Adipocyte (in vitro differentiated cells): Measurements from ENCODE around the gene CTU2.

ENCODE experiments used
- DNase-seq: peaks from one replicate; pipeline ENCODE4 v3.0.0-alpha.2; 2015; ENCODE audit warnings: low read depth
- H3K27me3 ChIP-seq: replicated peaks from 2 replicates; pipeline ENCODE4 v1.7.0; 2013; ENCODE audit warnings: mild to moderate bottlenecking, low read length, moderate library complexity; ENCODE audit not compliant: control insufficient read depth, insufficient read depth
- H3K36me3 ChIP-seq: 2 replicates; pipeline ENCODE4 v1.7.0; 2013; ENCODE audit warnings: low read length, mild to moderate bottlenecking, moderate library complexity; ENCODE audit not compliant: control insufficient read depth, insufficient read depth, severe bottlenecking
- H3K4me1 ChIP-seq: 2 replicates; pipeline ENCODE4 v1.7.0; 2013; ENCODE audit warnings: mild to moderate bottlenecking, low read length, moderate library complexity; ENCODE audit not compliant: control insufficient read depth, insufficient read depth
- H3K4me3 ChIP-seq: 2 replicates; pipeline ENCODE4 v1.7.0; 2013; ENCODE audit warnings: mild to moderate bottlenecking, low read length, moderate library complexity
- H3K9ac ChIP-seq: 2 replicates; pipeline ENCODE4 v1.7.0; 2013; ENCODE audit warnings: mild to moderate bottlenecking, low read length, moderate library complexity
- H3K9me3 ChIP-seq: 2 replicates; pipeline ENCODE4 v1.7.0; 2013; ENCODE audit warnings: mild to moderate bottlenecking, low read length, moderate library complexity; ENCODE audit not compliant: control insufficient read depth

The CTU2 gene

DNA sequence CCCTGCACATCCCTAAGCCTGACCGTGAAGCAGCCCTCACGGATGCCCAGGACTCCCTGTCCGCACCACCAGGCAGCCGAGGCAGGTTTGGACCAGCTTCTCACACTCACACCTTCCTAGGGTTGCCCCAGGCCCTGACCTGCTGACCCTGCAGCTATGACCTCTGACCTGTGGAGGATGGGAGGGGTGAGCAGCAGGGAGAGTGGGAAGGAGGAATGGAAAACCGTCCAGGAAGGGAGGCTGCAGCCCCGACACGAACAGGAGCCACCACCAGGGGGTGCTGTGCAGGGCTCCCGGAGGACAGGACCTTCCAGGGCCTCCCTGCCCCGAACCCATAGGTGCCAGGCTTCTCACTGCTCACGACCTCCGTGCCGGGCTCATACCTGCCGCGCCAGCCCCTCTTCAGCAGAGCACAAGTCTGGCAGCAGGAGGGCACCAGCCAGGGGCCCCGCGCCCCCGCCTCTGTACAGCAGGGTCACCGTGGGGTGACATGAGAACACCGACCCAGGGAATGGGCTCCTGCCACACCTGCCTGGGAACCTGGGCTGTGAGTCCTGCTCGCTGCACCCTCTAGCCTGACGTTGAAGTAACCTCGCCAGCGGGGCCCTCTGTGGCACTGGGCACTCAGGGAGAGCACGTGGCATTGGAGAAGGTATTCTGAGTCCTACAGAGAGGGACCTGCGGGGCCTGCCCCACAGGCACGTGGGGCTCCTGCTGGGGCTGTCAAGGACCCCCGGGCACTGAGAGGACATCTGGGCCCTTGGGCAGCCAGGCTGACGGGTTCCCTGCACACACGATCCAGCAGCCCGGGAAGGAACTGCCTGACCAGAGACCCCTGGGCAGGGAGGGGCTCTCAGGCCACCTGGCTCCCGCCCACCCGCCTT lies 37.6 kb downstream of the CTU2 start:
- H3K36me3 ChIP-seq: peaks cover 58% of the 10 kb centered on the region
- H3K4me1 ChIP-seq: peaks cover 6% of the 10 kb centered on the region
- peak; percentile 86 for DNase-seq
- H3K27me3 ChIP-seq: no peaks in the 10 kb centered on the region
- no peak overlapping the region for H3K4me3 ChIP-seq
- H3K9ac ChIP-seq: no peak overlapping the region
- no peaks in the 10 kb centered on the region for H3K9me3 ChIP-seq

GRCh38 chr16:88744577-88745521 lies 38.5 kb downstream of the CTU2 start:
- DNase-seq: no peak

DNA sequence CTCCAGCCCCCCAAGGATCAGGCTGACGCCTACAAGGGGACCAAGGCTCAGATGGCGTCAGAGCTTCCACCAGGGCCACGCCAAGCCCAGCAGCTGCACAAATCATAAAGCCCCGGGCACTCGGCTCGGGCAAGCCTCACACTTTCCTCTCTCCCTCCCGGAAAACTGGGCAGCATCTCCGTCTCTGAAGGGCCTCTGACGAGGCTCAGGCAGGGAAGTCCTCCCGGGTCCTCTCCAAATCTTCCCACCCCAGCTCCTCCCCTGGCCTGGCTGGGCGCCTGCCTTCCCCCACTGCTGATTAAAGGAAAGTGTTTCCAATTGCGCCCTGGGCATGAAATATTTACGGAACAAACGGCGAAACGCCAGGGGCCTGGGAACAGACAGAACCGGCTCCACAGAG lies 40.2 kb downstream of the CTU2 start:
- Histone ChIP-seq H3K36me3 (peaks cover 40% of the 10 kb centered on the region), H3K9ac (peak overlapping the region; percentile 25)
- no peak for DNase-seq

More at GRCh38 chr16:88744577-88745521, 38.5 kb downstream of the CTU2 start:
- H3K9me3 ChIP-seq: no peaks in the 10 kb centered on the region
- H3K9ac ChIP-seq: no peak overlapping the region
- peaks cover 6% of the 10 kb centered on the region for H3K4me1 ChIP-seq
- no peaks in the 10 kb centered on the region for H3K27me3 ChIP-seq
- H3K36me3 ChIP-seq: peaks cover 50% of the 10 kb centered on the region
- no peak overlapping the region for H3K4me3 ChIP-seq

GRCh38 chr16:88747588-88748301 lies 41.4 kb downstream of the CTU2 start:
- Histone ChIP-seq H3K9me3 (no peaks in the 10 kb centered on the region), H3K4me1 (peaks cover 6% of the 10 kb centered on the region), H3K27me3 (no peaks in the 10 kb centered on the region), H3K4me3 (no peak overlapping the region), H3K9ac (no peak overlapping the region), H3K36me3 (peaks cover 34% of the 10 kb centered on the region)
- no peak for DNase-seq

More for the DNA sequence above, 40.2 kb downstream of the CTU2 start:
- Histone ChIP-seq H3K27me3 (no peaks in the 10 kb centered on the region), H3K4me3 (no peak overlapping the region), H3K4me1 (peaks cover 6% of the 10 kb centered on the region), H3K9me3 (no peaks in the 10 kb centered on the region)

DNA sequence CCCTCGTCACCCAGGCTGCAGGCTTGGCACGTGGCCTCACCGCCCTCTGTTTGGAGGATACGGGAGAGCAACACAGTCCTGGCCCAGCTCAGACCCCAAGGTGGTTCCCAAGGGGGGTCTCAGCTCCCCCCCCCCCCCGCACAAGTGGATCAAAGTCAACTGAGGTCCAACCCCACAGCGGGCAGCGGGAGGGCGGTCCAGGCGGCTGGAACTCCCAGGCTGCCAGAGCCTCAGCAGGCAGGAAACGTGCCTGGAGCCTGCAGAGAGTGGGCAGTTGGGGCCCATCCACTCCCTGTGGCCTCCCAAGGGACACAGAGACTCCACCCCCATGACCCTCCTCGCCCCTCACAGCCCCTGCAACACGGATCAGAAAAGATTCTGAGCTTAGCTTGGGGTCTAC lies 42.1 kb downstream of the CTU2 start:
- no peak for DNase-seq
- no peak overlapping the region for H3K4me3 ChIP-seq
- H3K9ac ChIP-seq: no peak overlapping the region
- peaks cover 6% of the 10 kb centered on the region for H3K4me1 ChIP-seq
- no peaks in the 10 kb centered on the region for H3K9me3 ChIP-seq
- no peaks in the 10 kb centered on the region for H3K27me3 ChIP-seq
- H3K36me3 ChIP-seq: peaks cover 28% of the 10 kb centered on the region

DNA sequence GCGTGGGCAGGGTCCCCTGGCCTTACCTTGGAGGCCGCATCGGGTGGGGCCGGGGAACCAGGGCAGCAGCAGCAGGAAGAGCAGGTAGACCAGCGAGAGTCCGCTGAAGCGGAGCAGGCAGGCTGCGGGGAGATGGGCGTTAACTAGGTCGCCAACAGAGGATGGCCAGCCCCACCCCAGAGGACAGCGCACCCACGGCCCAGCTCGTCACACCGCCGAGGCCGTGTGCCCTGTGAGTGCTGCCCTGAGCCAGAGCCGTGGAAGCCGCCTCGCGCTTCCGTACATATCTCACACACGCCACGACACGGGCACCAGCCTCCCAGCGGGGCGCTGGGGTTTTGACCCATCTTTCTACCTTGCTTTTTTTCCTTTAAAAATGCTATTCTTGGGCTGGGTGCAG lies 43.1 kb downstream of the CTU2 start:
- no peak for DNase-seq
- Histone ChIP-seq H3K36me3 (peaks cover 24% of the 10 kb centered on the region), H3K4me1 (peaks cover 6% of the 10 kb centered on the region), H3K4me3 (no peak overlapping the region), H3K9ac (no peak overlapping the region), H3K9me3 (no peaks in the 10 kb centered on the region), H3K27me3 (no peaks in the 10 kb centered on the region)

DNA sequence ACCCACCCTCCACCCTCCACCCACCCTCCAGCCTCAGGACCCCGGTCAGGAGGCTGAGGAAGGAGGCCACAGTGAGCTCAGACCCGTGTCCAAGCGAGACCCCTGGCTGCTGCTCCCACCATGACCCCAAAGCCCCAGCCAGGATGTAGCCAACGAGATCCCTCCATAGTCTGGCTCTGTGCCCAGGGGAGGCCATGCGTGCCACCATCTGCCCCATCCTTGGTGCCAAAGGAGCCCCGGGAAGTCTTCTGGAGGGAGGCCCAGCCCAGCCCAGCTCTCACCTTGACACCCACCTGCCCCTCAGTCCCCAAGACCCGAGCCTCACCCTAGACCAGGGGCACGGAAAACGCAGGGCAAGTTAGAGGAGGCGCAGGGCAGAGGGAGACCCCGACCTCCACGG lies 44.6 kb downstream of the CTU2 start:
- Histone ChIP-seq H3K4me3 (no peak overlapping the region), H3K9me3 (no peaks in the 10 kb centered on the region), H3K4me1 (peaks cover 6% of the 10 kb centered on the region), H3K36me3 (peaks cover 24% of the 10 kb centered on the region), H3K9ac (no peak overlapping the region), H3K27me3 (no peaks in the 10 kb centered on the region)
- DNase-seq: no peak

DNA sequence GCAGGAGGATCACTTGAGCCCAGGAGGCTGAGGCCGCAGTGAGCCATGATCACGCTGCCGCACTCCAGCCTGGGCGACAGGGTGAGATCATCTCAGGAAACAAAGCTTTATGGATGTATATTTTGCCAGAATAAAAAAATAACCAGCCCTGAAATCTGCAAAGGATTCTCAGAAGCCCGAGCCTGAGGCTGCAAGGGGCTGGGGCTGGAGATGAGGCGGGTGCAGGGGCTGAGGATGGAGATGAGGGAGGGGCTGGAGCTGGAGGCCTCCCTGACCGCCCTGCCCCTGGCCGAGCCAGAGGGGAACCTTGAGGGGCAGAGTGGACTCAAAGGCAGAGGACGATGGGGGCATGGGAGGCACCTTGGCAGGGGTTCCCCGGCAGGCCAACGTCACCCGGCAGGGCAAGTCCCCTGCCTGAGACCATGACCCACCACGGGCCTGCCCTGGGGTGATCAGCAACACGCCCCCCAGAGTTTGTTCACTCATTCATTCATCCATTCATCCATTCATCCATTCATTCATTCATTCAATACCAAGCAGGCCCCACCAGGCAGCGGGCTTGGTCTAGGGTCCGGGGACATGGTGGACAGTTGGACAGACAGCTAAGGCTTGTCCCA lies 46.2 kb downstream of the CTU2 start:
- DNase-seq: no peak
- H3K9me3 ChIP-seq: no peaks in the 10 kb centered on the region
- no peak overlapping the region for H3K4me3 ChIP-seq

DNA sequence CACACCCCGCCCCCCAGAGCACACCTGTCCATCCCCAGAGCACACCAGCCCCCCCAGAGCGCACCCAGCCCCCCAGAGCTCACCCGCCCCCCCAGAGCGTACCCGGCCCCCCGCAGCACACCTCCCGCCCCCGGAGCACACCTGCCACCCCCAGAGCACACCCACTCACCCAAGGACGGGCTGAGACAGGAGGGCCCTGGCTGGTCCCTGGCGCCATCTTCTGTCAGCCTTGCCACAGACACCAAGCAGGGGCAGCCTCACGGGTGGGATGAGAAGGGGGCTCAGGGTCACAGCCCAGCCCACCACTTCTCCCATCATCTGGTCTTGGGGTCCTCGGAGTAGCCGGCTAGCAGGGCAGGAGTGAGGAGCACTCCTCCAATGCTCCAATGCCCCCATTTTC lies 46.9 kb downstream of the CTU2 start:
- Histone ChIP-seq H3K9ac (no peak overlapping the region), H3K9me3 (no peaks in the 10 kb centered on the region), H3K4me3 (no peak overlapping the region), H3K4me1 (no peaks in the 10 kb centered on the region), H3K27me3 (no peaks in the 10 kb centered on the region), H3K36me3 (peaks cover 15% of the 10 kb centered on the region)
- no peak for DNase-seq

More for the DNA sequence above, 46.2 kb downstream of the CTU2 start:
- Histone ChIP-seq H3K36me3 (peaks cover 22% of the 10 kb centered on the region), H3K9ac (no peak overlapping the region), H3K27me3 (no peaks in the 10 kb centered on the region), H3K4me1 (no peaks in the 10 kb centered on the region)

GRCh38 chr16:88753602-88754001 lies 47.3 kb downstream of the CTU2 start:
- no peaks in the 10 kb centered on the region for H3K4me1 ChIP-seq
- H3K9ac ChIP-seq: no peak overlapping the region
- H3K9me3 ChIP-seq: no peaks in the 10 kb centered on the region
- no peaks in the 10 kb centered on the region for H3K27me3 ChIP-seq
- no peak for DNase-seq
- H3K36me3 ChIP-seq: peaks cover 16% of the 10 kb centered on the region
- no peak overlapping the region for H3K4me3 ChIP-seq
